ENCODE data around the gene ZNF554.
A peak's percentile ranks its signal among the peaks of the same experiment; 100 is the strongest.
"Not testable (repeated sequence)": the region's sequence is repeated elsewhere in the genome, so short reads cannot be mapped to it uniquely, and the experiment has no call there.

The ZNF554 gene

DNA sequence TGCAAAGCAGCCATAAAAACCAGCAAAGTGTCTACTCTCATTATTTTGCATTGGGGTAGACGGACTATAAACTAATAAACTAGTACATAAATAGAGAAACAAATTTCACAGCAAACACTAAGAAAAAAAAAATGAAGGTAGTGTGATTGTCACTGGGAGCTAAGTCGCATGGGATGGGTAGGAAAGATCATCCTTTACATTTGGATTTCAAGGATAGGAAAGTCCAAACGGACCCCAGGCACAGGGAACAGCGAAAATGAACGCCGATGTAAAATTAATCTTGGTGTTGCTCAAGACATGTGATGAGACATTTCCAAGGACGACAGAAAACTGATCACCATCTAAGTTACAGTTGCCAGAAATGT is 35.9 kb upstream of the ZNF554 start:
- no peaks in the 10 kb centered on the region for H3K27me3 Mint-ChIP-seq
- peak overlapping the region; percentile 94 for H3K4me3 Mint-ChIP-seq
- H3K9me3 Mint-ChIP-seq (ENCODE audit: low read depth) = no peaks in the 10 kb centered on the region
- peaks cover 50% of the 10 kb centered on the region for H3K4me1 Mint-ChIP-seq (ENCODE audit: low read depth)
- peak overlapping the region; percentile 99 for H3K27ac Mint-ChIP-seq
- H3K36me3 Mint-ChIP-seq = no peaks in the 10 kb centered on the region

- H3K27me3 Mint-ChIP-seq = no peaks in the 10 kb centered on the region
- no peaks in the 10 kb centered on the region for H3K36me3 Mint-ChIP-seq
- peaks cover 52% of the 10 kb centered on the region for H3K4me1 Mint-ChIP-seq (ENCODE audit: low read depth)
- H3K27ac Mint-ChIP-seq = peak within 1 kb of the TSS; percentile 81
- peak within 1 kb of the TSS; percentile 95 for H3K4me3 Mint-ChIP-seq
- H3K9me3 Mint-ChIP-seq (ENCODE audit: low read depth) = no peaks in the 10 kb centered on the region
These were observed 34.2 kb upstream of the ZNF554 start, which contains the start of gene THOP1 for GRCh38 chr19:2785244-2785997. Gene THOP1 (plus strand): TSS chr19:2785503. CDS start chr19:2785663, 160 bp downstream.

GRCh38 chr19:2787115-2787514 is 32.6 kb upstream of the ZNF554 start:
- no peaks in the 10 kb centered on the region for H3K9me3 Mint-ChIP-seq (ENCODE audit: low read depth)
- peaks cover 38% of the 10 kb centered on the region for H3K4me1 Mint-ChIP-seq (ENCODE audit: low read depth)
- H3K27ac Mint-ChIP-seq = no peak overlapping the region

DNA sequence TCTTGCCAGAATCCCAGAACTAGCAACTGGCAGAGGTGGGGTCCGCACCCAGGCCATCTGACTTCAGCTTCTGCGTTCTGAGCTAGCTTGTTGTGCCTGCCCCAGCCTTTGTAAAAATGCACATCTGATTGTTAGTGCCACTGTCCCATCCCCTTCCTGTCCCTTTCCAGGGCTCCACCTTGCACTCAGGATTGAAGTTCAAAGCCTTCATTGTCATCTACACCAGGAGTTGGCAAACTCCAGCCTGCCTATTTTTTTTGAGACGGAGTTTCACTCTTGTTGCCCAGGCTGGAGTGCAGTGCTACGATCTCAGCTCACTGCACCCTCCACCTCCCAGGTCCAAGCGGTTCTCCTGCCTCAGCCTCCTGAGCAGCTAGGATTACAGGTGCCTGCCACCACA is 31.4 kb upstream of the ZNF554 start:
- Mint-ChIP-seq H3K9me3 (ENCODE audit: low read depth) (no peaks in the 10 kb centered on the region), H3K4me1 (ENCODE audit: low read depth) (peaks cover 34% of the 10 kb centered on the region), H3K4me3 (peak overlapping the region; percentile 59), H3K27ac (no peak overlapping the region), H3K36me3 (no peaks in the 10 kb centered on the region), H3K27me3 (no peaks in the 10 kb centered on the region)

More at GRCh38 chr19:2787115-2787514, 32.6 kb upstream of the ZNF554 start:
- Mint-ChIP-seq H3K4me3 (peak overlapping the region; percentile 95), H3K36me3 (no peaks in the 10 kb centered on the region), H3K27me3 (no peaks in the 10 kb centered on the region)

- H3K9me3 Mint-ChIP-seq (ENCODE audit: low read depth) = no peaks in the 10 kb centered on the region
- no peak overlapping the region for H3K27ac Mint-ChIP-seq
These were observed 29.5 kb upstream of the ZNF554 start for GRCh38 chr19:2790194-2790556.

DNA sequence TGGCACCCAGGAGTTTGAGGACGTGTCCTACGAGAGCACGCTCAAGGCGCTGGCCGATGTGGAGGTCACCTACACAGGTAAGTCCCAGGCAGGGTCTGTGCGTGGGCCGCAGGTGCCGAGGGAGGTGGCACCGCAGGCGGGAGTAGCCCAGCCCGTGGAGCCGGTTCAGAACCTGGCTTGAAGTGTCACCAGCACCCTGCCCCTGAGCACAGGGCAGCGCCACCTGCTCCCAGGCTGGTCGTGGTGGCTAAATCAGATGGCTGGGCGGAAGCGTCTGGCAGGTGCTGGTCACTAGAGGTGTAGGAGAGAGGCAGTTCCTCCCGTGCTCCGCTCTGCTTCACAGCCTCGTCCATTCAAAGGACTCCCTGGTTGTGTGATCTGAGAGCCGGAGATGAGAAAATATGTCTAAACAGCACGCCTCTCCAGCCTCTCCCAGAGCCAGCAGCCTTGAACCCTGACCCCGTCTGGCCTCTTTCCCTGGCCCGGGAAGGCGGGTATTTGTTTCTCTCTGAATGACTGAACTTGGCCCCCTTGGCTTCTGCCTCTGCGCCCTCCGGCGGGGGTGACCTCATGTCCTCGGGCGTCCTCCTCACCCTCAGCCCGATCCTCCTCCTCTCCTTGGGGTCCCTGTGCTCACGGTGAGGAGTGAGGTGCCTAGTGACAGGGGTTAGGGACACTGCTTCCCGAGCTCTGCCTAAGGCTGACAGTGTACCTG is 29.0 kb upstream of the ZNF554 start:
- no peaks in the 10 kb centered on the region for H3K9me3 Mint-ChIP-seq (ENCODE audit: low read depth)
- H3K4me3 Mint-ChIP-seq = no peak overlapping the region
- no peaks in the 10 kb centered on the region for H3K36me3 Mint-ChIP-seq
- H3K27me3 Mint-ChIP-seq = no peaks in the 10 kb centered on the region
- H3K4me1 Mint-ChIP-seq (ENCODE audit: low read depth) = peaks cover 17% of the 10 kb centered on the region
- H3K27ac Mint-ChIP-seq = no peak overlapping the region

More at GRCh38 chr19:2790194-2790556, 29.5 kb upstream of the ZNF554 start:
- no peaks in the 10 kb centered on the region for H3K27me3 Mint-ChIP-seq
- peaks cover 18% of the 10 kb centered on the region for H3K4me1 Mint-ChIP-seq (ENCODE audit: low read depth)
- no peaks in the 10 kb centered on the region for H3K36me3 Mint-ChIP-seq
- H3K4me3 Mint-ChIP-seq = no peak overlapping the region

GRCh38 chr19:2791440-2791839 is 28.2 kb upstream of the ZNF554 start:
- no peak overlapping the region for H3K4me3 Mint-ChIP-seq
- no peaks in the 10 kb centered on the region for H3K36me3 Mint-ChIP-seq
- H3K27me3 Mint-ChIP-seq = no peaks in the 10 kb centered on the region
- no peak overlapping the region for H3K27ac Mint-ChIP-seq
- peaks cover 12% of the 10 kb centered on the region for H3K4me1 Mint-ChIP-seq (ENCODE audit: low read depth)
- H3K9me3 Mint-ChIP-seq (ENCODE audit: low read depth) = no peaks in the 10 kb centered on the region

DNA sequence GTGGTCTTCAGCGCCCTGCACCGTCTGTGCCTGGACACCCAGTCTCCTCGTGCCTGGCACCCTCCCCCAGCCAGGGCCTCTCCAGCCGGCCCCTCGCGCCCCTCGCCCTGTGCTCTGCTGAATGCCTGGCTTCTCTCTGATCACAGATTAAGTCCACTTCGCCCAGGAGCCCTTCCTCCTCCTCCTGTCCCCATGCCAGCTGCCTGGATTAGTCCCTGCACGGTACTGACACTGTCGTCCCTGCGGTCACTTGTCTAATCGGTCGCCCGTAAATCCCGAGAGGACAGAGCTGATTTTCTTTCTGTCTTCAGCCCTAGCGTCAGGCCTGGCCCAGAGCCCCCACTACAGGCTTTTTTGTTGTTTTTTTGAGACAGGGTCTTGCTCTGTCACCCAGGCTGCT is 27.8 kb upstream of the ZNF554 start:
- no peak overlapping the region for H3K4me3 Mint-ChIP-seq
- H3K27ac Mint-ChIP-seq = no peak overlapping the region
- no peaks in the 10 kb centered on the region for H3K27me3 Mint-ChIP-seq
- H3K4me1 Mint-ChIP-seq (ENCODE audit: low read depth) = peaks cover 12% of the 10 kb centered on the region
- no peaks in the 10 kb centered on the region for H3K36me3 Mint-ChIP-seq
- no peaks in the 10 kb centered on the region for H3K9me3 Mint-ChIP-seq (ENCODE audit: low read depth)

DNA sequence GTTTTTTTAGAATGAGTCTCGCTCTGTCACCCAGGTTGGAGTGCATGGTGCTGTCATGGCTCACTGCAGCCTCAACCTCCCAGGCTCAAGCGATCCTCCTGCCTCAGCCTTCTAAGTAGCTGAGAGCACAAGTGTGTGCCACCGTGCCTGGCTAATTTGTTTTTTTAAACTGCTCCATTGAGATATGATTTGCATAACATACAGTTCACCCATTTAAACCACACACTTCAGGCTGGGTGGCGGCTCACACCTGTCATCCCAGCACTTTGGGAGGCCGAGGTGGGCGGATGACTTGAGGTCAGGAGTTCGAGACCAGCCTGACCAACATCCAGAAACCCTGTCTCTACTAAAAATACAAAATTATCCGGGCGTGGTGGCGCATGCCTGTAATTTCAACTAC is 27.0 kb upstream of the ZNF554 start:
- not testable (repeated sequence) for H3K36me3 Mint-ChIP-seq; H3K4me1 Mint-ChIP-seq (ENCODE audit: low read depth); H3K27ac Mint-ChIP-seq; H3K4me3 Mint-ChIP-seq; H3K27me3 Mint-ChIP-seq; H3K9me3 Mint-ChIP-seq (ENCODE audit: low read depth)

GRCh38 chr19:2793126-2793525 is 26.5 kb upstream of the ZNF554 start:
- no peak overlapping the region for H3K27ac Mint-ChIP-seq
- peaks cover 7% of the 10 kb centered on the region for H3K4me1 Mint-ChIP-seq (ENCODE audit: low read depth)
- no peaks in the 10 kb centered on the region for H3K36me3 Mint-ChIP-seq
- no peaks in the 10 kb centered on the region for H3K27me3 Mint-ChIP-seq
- H3K4me3 Mint-ChIP-seq = no peak overlapping the region
- H3K9me3 Mint-ChIP-seq (ENCODE audit: low read depth) = no peaks in the 10 kb centered on the region

GRCh38 chr19:2793577-2793976 is 26.1 kb upstream of the ZNF554 start:
- Mint-ChIP-seq H3K4me1 (ENCODE audit: low read depth) (peaks cover 7% of the 10 kb centered on the region), H3K9me3 (ENCODE audit: low read depth) (no peaks in the 10 kb centered on the region), H3K27ac (no peak overlapping the region), H3K4me3 (no peak overlapping the region), H3K27me3 (no peaks in the 10 kb centered on the region), H3K36me3 (no peaks in the 10 kb centered on the region)

GRCh38 chr19:2795827-2796658 is 23.6 kb upstream of the ZNF554 start:
- Mint-ChIP-seq H3K27me3 (no peaks in the 10 kb centered on the region), H3K27ac (no peak overlapping the region), H3K9me3 (ENCODE audit: low read depth) (no peaks in the 10 kb centered on the region), H3K36me3 (no peaks in the 10 kb centered on the region), H3K4me3 (no peak overlapping the region), H3K4me1 (ENCODE audit: low read depth) (no peaks in the 10 kb centered on the region)

GRCh38 chr19:2796659-2797266 is 22.9 kb upstream of the ZNF554 start:
- Mint-ChIP-seq H3K9me3 (ENCODE audit: low read depth) (no peaks in the 10 kb centered on the region), H3K36me3 (no peaks in the 10 kb centered on the region), H3K4me1 (ENCODE audit: low read depth) (no peaks in the 10 kb centered on the region)

GRCh38 chr19:2797280-2797679 is 22.4 kb upstream of the ZNF554 start:
- Mint-ChIP-seq H3K4me3 (no peak overlapping the region), H3K9me3 (ENCODE audit: low read depth) (no peaks in the 10 kb centered on the region), H3K36me3 (no peaks in the 10 kb centered on the region), H3K27me3 (no peaks in the 10 kb centered on the region), H3K27ac (no peak overlapping the region), H3K4me1 (ENCODE audit: low read depth) (no peaks in the 10 kb centered on the region)

More at GRCh38 chr19:2796659-2797266, 22.9 kb upstream of the ZNF554 start:
- no peak overlapping the region for H3K4me3 Mint-ChIP-seq
- H3K27ac Mint-ChIP-seq = no peak overlapping the region
- H3K27me3 Mint-ChIP-seq = no peaks in the 10 kb centered on the region

Data from activated naive CD8-positive, alpha-beta T cell (primary cell).